H9 (cell line): ENCODE results near the gene PROM1. TPM values are rescaled to one million over a fixed set of nuclear protein-coding genes. Genes with fewer than 3 reads are reported as not detected.

ENCODE experiments used
- DNase-seq: peaks from one replicate; pipeline ENCODE4 v3.0.0-alpha.2; 2017
- H2AFZ ChIP-seq: one replicate; pipeline ENCODE4 v1.6.1; 2013; ENCODE audit warnings: mild to moderate bottlenecking, low read length, control low read depth, moderate library complexity
- H2AK5ac ChIP-seq: 2 replicates; pipeline ENCODE4 v1.6.1; 2013; ENCODE audit warnings: low read length, control low read depth, mixed read lengths; ENCODE audit not compliant: insufficient read length
- H2BK120ac ChIP-seq: one replicate; pipeline ENCODE4 v1.6.1; 2013; ENCODE audit warnings: low read depth, mild to moderate bottlenecking, low read length, control low read depth, inconsistent platforms; ENCODE audit not compliant: poor library complexity, severe bottlenecking
- H2BK12ac ChIP-seq: 2 replicates; pipeline ENCODE4 v1.6.1; 2013; ENCODE audit warnings: low read length, control low read depth, mixed read lengths, low read depth; ENCODE audit not compliant: insufficient read length
- H2BK15ac ChIP-seq: 2 replicates; pipeline ENCODE4 v1.6.1; 2013; ENCODE audit warnings: low read depth, low read length, control low read depth
- H2BK20ac ChIP-seq: one replicate; pipeline ENCODE4 v1.6.1; 2013; ENCODE audit warnings: low read depth, mild to moderate bottlenecking, low read length, control low read depth, inconsistent platforms; ENCODE audit not compliant: poor library complexity, severe bottlenecking
- H2BK5ac ChIP-seq: 2 replicates; pipeline ENCODE4 v1.6.1; 2013; ENCODE audit warnings: low read length, control low read depth, mixed read lengths; ENCODE audit not compliant: insufficient read length
- H3K14ac ChIP-seq: 2 replicates; pipeline ENCODE4 v1.6.1; 2013; ENCODE audit warnings: low read length, control low read depth; ENCODE audit not compliant: insufficient read depth
- H3K18ac ChIP-seq: 2 replicates; pipeline ENCODE4 v1.6.1; 2013; ENCODE audit warnings: low read depth, mild to moderate bottlenecking, mixed read lengths, low read length, control low read depth; ENCODE audit not compliant: insufficient read length
- H3K23ac ChIP-seq: 2 replicates; pipeline ENCODE4 v1.6.1; 2013; ENCODE audit warnings: low read length, control low read depth, mixed read lengths, low read depth; ENCODE audit not compliant: insufficient read length
- H3K23me2 ChIP-seq: 2 replicates; pipeline ENCODE4 v1.6.1; 2013; ENCODE audit warnings: low read depth, mild to moderate bottlenecking, mixed read lengths, low read length, control low read depth; ENCODE audit not compliant: insufficient read length, poor library complexity, severe bottlenecking
- H3K27ac ChIP-seq: 2 replicates; pipeline ENCODE4 v1.5.1; 2013; ENCODE audit warnings: low read length, control low read depth, mixed read lengths, low read depth; ENCODE audit not compliant: insufficient read length
- H3K27me3 ChIP-seq: 2 replicates; pipeline ENCODE4 v1.6.1; 2013; ENCODE audit warnings: low read length, control low read depth, inconsistent platforms; ENCODE audit not compliant: insufficient read depth
- H3K4ac ChIP-seq: 2 replicates; pipeline ENCODE4 v1.6.1; 2013; ENCODE audit warnings: low read depth, mild to moderate bottlenecking, control low read depth, inconsistent platforms, low read length, moderate library complexity
- H3K4me1 ChIP-seq: 2 replicates; pipeline ENCODE4 v1.6.1; 2013; ENCODE audit warnings: low read length, control low read depth, inconsistent platforms; ENCODE audit not compliant: insufficient read depth
- H3K4me2 ChIP-seq: 2 replicates; pipeline ENCODE4 v1.6.1; 2013; ENCODE audit warnings: low read length, control low read depth, mixed read lengths; ENCODE audit not compliant: insufficient read length, insufficient read depth
- H3K56ac ChIP-seq: 2 replicates; pipeline ENCODE4 v1.6.1; 2013; ENCODE audit warnings: low read depth, mild to moderate bottlenecking, mixed read lengths, low read length, control low read depth; ENCODE audit not compliant: insufficient read length
- H3K79me1 ChIP-seq: 2 replicates; pipeline ENCODE4 v1.6.1; 2013; ENCODE audit warnings: low read depth, mild to moderate bottlenecking, moderate library complexity, low read length, control low read depth, inconsistent platforms; ENCODE audit not compliant: insufficient read depth, poor library complexity, severe bottlenecking
- H3K79me2 ChIP-seq: 2 replicates; pipeline ENCODE4 v1.6.1; 2013; ENCODE audit warnings: low read length, control low read depth, inconsistent platforms; ENCODE audit not compliant: insufficient read depth
- H3K9ac ChIP-seq: 2 replicates; pipeline ENCODE4 v1.6.1; 2013; ENCODE audit warnings: low read length, control low read depth, mixed read lengths; ENCODE audit not compliant: insufficient read length; ENCODE audit errors: extremely low read depth
- H3K9me3 ChIP-seq: one replicate; pipeline ENCODE4 v1.6.1; 2013; ENCODE audit warnings: low read depth, low read length, inconsistent platforms; ENCODE audit not compliant: control insufficient read depth
- H3T11ph ChIP-seq: one replicate; pipeline ENCODE4 v1.6.1; 2013; ENCODE audit warnings: mild to moderate bottlenecking, low read length, control low read depth, inconsistent platforms
- H4K20me1 ChIP-seq: one replicate; pipeline ENCODE4 v1.6.1; 2013; ENCODE audit not compliant: control insufficient read depth, insufficient read length, insufficient read depth
- H4K5ac ChIP-seq: 2 replicates; pipeline ENCODE4 v1.6.1; 2013; ENCODE audit warnings: low read depth, mild to moderate bottlenecking, mixed read lengths, low read length, control low read depth; ENCODE audit not compliant: insufficient read length
- H4K8ac ChIP-seq: replicated peaks from 2 replicates; pipeline ENCODE4 v1.6.1; 2013; ENCODE audit warnings: low read length, control low read depth, mixed read lengths, low read depth; ENCODE audit not compliant: insufficient read length
- H4K91ac ChIP-seq: 2 replicates; pipeline ENCODE4 v1.6.1; 2013; ENCODE audit warnings: low read depth, mild to moderate bottlenecking, moderate library complexity, mixed read lengths, low read length, control low read depth; ENCODE audit not compliant: insufficient read length
- H3K27ac Mint-ChIP-seq, 3 experiments: 2 replicates in 2 of 3; 3 replicates in 1 of 3; pipeline ENCODE4 v1.8.0; 2020 to 2021; ENCODE audit warnings: mixed read lengths in 3 of 3, mild to moderate bottlenecking in 1 of 3, moderate library complexity in 1 of 3
- H3K27me3 Mint-ChIP-seq: 2 replicates; pipeline ENCODE4 v1.8.0; 2021; ENCODE audit warnings: low read depth, mild to moderate bottlenecking, moderate library complexity, mixed read lengths
- H3K36me3 Mint-ChIP-seq, 3 experiments: 2 replicates in 2 of 3; 3 replicates in 1 of 3; pipeline ENCODE4 v1.8.0; 2020 to 2021; ENCODE audit warnings: low read depth in 3 of 3, mixed read lengths in 3 of 3; ENCODE audit not compliant: insufficient read depth in 1 of 3
- H3K4me1 Mint-ChIP-seq, 2 experiments: 2 replicates each; pipeline ENCODE4 v1.8.0; 2020; ENCODE audit warnings: mixed read lengths in 2 of 2
- H3K4me3 Mint-ChIP-seq, 2 experiments: 2 replicates in 1 of 2; 3 replicates in 1 of 2; pipeline ENCODE4 v1.8.0; 2020 to 2021; ENCODE audit warnings: mild to moderate bottlenecking in 2 of 2, mixed read lengths in 2 of 2, moderate library complexity in 1 of 2
- H3K9me3 Mint-ChIP-seq, 2 experiments: 2 replicates in 1 of 2; 3 replicates in 1 of 2; pipeline ENCODE4 v1.8.0; 2020; ENCODE audit warnings: mild to moderate bottlenecking in 2 of 2, mixed read lengths in 2 of 2, moderate library complexity in 1 of 2
- WGBS: extraction: QIAGEN DNeasy Blood & Tissue Kit; methylation state at CpG from one replicate; pipeline ENCODE4 v1.1.7; 2013; ENCODE audit warnings: missing lambda C conversion rate, low lambda C conversion rate, mixed read lengths; ENCODE audit not compliant: insufficient read length; ENCODE audit errors: extremely low coverage; 5-methylcytosine and 5-hydroxymethylcytosine counted together
- total RNA-seq: library from RNA; stranded (reverse); gene quantifications from 2 replicates; pipeline ENCODE4 v1.2.1, GENCODE V29; 2021
- TF ChIP-seq, protein P1 (sequence below): fragments of 200-600 bp; sonication (generic); conservative IDR thresholded peaks from 3 replicates; pipeline ENCODE4 v1.8.0; 2021; ENCODE audit warnings: antibody characterized with exemption, mild to moderate bottlenecking

PROM1 gene
- total RNA-seq, 1 experiment from 2014 or later, result 98.3 TPM

DNA sequence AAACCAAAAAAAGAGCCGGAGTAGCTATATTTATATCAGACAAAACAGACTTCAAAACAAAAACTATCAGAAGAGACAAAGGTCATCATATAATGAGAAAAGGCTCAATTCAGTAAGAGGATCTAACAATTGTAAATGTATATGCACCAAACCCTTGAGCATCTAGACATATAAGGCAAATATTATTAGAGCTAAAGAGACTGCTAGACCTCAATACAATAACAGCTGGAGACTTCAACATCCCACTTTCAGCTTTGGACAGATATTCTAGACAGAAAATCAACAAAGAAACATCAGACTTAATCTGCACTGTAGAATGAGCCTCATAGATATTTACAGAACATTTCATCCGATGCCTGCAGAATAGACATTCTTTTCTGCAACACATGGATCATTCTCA lies 4.8 kb upstream of the PROM1 start:
- peaks cover 22% of the 10 kb centered on the region for H3K27me3 Mint-ChIP-seq
- no peak overlapping the region for H4K8ac ChIP-seq

More for the DNA sequence above, 4.8 kb upstream of the PROM1 start:
- H3K27me3 ChIP-seq, result peaks cover 4% of the 10 kb centered on the region; the same call in 1 of the 2 replicates
- DNase-seq, result no peak
- H3K14ac ChIP-seq, result no peak overlapping the region
- H3K23ac ChIP-seq, result no peak overlapping the region
- H3K27ac ChIP-seq, result no peak overlapping the region
- H3T11ph ChIP-seq, result no peak overlapping the region
- Mint-ChIP-seq H3K4me1 (peaks cover 28 to 33% of the 10 kb centered on the region in 2 experiments), H3K4me3 (no peak overlapping the region), H3K36me3 (no peaks in the 10 kb centered on the region), H3K27ac (no peak overlapping the region), H3K9me3 (no peaks in the 10 kb centered on the region)
- no peak overlapping the region for H3K4me2 ChIP-seq
- no peak overlapping the region for H2AK5ac ChIP-seq
- no peaks in the 10 kb centered on the region for H3K9me3 ChIP-seq
- H4K5ac ChIP-seq, result no peak overlapping the region
- no peaks in the 10 kb centered on the region for H3K79me2 ChIP-seq
- H3K79me1 ChIP-seq, result no peaks in the 10 kb centered on the region
- H2BK20ac ChIP-seq, result no peak overlapping the region
- H4K91ac ChIP-seq, result no peak overlapping the region
- H2BK15ac ChIP-seq, result no peak overlapping the region
- peaks cover 8% of the 10 kb centered on the region for H3K23me2 ChIP-seq
- no peak overlapping the region for H3K4ac ChIP-seq
- no peaks in the 10 kb centered on the region for H4K20me1 ChIP-seq
- H3K18ac ChIP-seq, result no peak overlapping the region
- H2AFZ ChIP-seq, result no peak overlapping the region
- H3K9ac ChIP-seq, result no peak overlapping the region
- H2BK5ac ChIP-seq, result no peak overlapping the region
- H3K4me1 ChIP-seq, result peaks cover 6% of the 10 kb centered on the region; the same call in 1 of the 2 replicates
- no peak overlapping the region for H2BK120ac ChIP-seq
- TF ChIP-seq, protein P1, sequence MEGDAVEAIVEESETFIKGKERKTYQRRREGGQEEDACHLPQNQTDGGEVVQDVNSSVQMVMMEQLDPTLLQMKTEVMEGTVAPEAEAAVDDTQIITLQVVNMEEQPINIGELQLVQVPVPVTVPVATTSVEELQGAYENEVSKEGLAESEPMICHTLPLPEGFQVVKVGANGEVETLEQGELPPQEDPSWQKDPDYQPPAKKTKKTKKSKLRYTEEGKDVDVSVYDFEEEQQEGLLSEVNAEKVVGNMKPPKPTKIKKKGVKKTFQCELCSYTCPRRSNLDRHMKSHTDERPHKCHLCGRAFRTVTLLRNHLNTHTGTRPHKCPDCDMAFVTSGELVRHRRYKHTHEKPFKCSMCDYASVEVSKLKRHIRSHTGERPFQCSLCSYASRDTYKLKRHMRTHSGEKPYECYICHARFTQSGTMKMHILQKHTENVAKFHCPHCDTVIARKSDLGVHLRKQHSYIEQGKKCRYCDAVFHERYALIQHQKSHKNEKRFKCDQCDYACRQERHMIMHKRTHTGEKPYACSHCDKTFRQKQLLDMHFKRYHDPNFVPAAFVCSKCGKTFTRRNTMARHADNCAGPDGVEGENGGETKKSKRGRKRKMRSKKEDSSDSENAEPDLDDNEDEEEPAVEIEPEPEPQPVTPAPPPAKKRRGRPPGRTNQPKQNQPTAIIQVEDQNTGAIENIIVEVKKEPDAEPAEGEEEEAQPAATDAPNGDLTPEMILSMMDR, result no peak
- no peak overlapping the region for H2BK12ac ChIP-seq
- WGBS, result no CpG with 5 or more reads among the region's 2 CpGs
- H3K56ac ChIP-seq, result no peak overlapping the region
